Activated CD8-positive, alpha-beta memory T cell treated with anti-CD3 and anti-CD28 coated beads for 1 hour (primary cell): ENCODE data around the gene NDUFA13.
A peak's percentile ranks its signal among the peaks of the same experiment; 100 is the strongest.

Experiments
- DNase-seq, 2 donors: peaks; one replicate each; pipeline ENCODE4 v3.0.0-alpha.2; 2020; ENCODE audit warnings: low read depth in 1 of 2; ENCODE audit errors: extremely low read depth in 1 of 2

Gene NDUFA13

DNA sequence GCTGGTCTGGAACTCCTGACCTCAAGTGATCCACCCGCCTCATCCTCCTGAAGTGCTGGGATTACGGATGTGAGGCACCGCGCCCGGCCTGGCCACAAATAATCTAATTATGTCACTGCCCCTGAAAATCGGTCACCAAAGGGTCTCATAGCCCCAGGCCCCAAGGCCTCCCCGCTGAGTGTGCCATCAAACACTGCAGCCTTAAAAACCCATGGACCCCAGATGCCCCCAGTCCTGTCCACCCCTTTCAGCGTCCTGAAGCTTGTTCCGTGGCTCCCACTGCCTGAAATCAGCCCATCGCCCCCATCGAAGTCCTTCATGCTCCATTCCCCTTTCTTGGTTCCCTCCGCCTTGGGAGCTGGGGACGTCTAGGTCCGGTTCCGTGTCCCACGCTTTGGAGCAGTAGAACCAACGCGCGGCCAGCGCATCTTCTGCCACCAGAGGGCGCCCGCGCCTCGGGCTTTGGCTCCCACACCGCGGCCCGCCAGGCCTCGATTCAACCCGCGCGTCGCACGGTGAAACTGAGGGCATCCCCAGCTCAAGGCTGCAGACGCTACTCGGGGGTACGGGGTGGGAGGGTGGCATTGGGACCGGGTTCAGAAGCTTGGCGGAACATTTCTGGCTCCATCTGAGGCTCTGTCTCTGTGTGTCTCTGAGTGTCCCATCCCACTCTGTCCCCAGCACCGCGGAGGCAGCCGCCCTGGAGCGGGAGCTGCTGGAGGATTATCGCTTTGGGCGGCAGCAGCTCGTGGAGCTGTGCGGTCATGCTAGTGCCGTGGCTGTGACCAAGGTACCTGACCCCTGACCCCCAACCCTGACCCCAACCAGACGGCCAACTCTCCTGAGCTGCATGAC is 16.2 kb downstream of the NDUFA13 start:
- DNase-seq, result peak; percentile 69 to 89

DNA sequence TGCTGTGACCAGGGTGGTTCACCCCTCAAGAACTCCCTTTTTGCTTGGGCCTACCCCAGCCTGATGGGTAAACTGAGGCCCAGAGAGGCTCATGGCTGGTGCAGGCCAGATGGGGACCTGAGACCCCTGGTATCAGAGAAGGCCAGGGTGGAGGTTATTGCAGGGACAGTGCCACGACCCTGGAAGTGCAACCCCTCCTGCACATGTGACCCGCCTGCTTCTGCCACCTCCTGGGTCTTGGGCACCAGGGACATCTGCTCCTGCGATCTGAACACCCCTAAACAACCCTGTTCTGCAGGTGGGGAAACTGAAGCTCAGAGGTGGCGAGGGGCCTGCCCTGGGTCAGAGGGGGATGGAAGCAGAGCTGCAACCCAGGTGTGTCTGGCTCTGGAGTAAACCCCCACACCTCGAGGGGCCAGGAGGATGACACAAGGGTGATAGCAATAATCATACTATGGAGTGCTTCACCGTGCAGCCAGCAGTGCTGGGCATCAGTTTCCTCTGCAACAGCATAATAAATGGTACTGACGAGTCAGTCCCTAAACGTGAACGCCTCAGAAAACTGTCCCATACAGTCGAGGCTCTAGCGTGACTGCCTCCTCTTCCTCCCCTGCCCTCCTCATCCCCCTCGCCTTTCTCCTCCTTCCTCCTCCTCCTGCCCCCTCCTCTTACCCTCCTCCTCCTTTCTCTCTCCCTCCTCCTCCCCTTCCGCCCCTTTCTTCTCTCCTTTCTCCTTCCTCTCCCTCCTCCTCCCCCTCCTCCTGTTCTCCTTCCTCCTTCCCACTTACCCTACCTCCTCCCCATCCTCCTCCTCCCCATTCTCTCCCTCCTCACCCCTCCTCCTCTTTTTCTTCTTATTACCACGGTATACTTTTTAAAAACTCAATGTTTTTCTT is 17.0 kb downstream of the NDUFA13 start:
- DNase-seq, result no peak

DNA sequence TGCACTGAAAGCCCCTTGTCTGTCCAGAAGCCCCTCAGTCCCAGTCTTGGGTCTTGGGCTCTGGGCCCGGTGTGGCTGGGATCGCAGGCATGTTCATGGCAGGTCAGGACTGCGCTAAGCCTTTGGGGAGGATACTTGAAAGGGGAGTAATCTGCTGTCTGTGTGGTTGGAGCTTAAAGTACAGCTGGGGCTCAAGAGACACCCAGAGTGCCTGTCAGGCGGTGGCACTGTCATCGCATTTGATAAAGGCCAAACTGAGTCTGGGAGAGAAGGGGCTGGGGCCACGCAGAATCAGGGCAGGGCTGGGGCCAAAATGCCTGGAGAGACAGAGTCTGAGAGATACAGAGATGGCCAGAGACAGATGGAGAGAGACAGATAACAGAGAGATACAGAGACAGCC is 17.8 kb downstream of the NDUFA13 start:
- DNase-seq, result no peak

DNA sequence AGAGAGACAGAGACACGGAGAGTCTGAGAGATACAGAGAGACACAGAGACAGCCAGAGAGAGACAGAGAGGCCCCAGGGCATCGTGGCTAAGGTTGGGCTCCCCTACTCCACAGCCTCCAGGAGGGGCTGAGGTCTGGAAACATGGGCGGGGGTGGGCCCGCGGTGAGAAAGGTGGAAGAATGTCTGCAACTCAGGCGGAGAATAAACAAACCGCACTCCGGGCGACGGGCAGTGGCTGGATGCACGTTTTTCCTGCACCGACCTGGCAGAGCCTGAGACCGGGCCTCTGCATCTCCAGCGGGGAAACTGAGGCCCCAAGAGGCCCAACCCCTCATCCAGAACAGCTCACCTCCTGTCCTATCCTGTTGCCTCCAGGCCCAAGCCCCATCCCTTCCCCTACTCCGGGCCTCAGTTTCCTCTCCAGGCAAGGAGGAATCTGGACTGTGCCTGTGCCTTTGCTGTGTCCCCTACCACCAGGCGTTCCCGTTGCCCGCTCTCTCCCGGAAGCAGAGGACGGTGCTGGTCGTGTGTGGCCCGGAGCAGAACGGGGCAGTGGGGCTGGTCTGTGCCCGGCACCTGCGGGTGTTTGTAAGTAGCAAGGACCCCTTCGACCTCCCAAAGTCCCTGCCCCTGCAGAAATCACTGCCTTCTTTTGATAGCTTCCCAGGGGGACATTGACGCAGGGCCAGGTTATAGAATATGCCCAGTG is 18.7 kb downstream of the NDUFA13 start:
- no peak for DNase-seq

DNA sequence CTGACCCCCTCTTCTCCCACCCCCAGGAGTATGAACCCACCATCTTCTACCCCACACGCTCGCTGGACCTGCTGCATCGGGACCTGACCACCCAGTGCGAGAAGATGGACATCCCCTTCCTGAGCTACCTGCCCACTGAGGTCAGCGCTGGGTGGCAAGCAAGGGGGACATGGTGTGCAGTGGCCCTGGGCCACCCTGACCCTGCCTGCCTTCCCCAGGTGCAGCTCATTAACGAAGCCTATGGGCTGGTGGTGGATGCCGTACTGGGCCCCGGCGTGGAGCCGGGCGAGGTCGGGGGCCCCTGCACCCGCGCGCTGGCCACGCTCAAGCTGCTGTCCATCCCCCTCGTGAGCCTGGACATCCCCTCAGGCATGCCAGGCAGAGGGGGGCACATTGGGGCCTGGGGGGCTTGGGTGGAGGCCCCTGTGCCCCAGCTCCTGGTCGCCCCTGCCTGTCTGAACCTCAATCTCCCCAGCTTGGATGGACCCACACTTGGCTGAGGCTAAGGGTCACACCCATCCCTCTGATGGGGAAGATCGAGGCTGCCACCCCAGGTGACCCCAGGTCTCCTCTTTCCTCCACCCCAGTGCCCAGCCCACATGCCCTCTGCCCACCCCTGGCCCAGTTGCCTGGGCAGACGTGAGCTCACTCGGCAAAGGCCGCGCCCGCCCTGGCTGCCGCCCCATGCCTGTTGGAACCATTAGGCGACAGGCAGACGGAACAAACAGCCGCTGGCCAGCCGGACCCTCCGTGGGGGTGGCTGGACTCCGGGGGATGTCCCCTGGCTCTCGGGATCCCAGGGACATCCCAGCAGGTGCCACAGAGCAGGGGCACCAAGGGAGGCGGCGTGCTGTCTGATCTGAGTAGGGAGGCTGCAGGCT is 19.5 kb downstream of the NDUFA13 start:
- no peak for DNase-seq

DNA sequence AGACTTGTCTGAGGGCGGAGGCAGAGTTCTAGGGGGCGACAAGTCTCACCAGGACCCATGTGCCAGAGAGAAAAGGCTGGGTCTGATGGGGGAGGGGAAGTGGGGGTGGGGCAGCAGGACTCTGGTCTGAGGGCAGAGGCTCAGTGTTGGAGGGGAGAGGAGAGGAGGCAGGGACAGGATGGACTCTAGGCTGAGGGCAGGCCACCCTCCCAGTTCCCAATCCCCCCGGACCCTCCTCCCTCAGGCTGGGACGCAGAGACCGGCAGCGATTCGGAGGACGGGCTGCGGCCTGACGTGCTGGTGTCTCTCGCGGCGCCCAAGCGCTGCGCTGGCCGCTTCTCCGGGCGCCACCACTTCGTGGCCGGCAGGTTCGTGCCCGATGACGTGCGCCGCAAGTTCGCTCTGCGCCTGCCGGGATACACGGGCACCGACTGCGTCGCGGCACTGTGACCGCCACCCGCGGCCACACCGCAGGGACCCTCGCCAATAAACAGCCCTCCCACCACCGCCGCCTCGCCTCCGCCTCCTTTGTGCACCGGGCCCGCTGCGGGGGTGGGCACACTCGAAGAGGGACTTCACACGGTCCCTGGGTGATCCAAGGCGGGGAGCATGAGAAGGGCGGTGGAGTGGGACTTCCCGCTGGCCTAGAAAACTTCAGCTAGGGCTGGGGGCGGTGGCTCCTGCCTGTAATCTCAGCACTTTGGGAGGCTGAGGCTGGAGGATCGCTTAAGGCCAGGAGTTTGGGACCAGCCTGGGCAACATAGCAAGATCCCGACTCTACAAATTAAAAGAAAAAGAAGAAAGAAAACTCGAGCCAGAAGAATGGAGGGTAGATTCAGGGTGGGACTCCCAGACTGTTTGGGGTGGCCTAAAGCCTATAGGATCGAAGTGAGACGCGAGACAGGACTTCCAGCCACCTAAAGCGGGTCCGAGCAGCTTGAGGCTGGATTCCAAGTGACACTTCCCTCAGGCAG is 21.3 kb downstream of the NDUFA13 start:
- DNase-seq, result no peak

DNA sequence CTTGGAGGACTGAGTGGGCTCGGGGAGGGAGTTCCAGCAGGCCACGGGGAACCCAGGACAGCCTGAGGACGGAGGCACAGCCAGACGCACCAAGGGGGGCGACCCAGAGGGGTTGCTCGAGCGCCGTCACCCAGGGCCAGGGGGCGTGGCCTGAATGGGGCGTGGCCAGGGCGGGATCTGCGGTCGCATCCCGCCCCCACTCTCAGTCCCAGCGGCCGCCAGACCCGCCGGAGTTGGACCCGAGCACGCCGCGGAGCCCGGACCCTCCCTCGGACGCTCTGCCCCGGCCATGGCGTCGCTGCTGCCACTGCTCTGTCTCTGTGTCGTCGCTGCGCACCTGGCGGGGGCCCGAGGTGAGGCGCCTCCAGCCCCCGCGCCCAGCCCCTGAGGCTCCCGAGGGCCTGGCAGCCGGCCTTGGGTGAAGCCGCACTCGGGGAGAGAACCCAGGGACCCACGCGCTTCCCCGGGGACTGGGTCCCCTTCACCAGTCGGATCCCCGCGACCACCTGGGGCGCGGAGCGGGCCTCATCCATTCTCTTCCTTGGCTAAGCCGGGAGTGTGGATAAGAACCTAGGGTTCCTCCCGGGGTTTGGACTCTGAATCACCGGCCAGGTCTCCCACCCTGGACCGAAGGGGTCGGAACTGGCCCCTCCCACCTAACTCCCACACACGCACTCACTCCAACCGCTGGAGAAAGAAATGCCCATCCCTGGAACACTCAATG is 22.2 kb downstream of the NDUFA13 start, which contains the start of gene CILP2:
Gene CILP2 (plus strand): TSS at position 205 of the 724 bp plus-strand sequence. CDS start 85 bp downstream, at position 290.
- no peak for DNase-seq

DNA sequence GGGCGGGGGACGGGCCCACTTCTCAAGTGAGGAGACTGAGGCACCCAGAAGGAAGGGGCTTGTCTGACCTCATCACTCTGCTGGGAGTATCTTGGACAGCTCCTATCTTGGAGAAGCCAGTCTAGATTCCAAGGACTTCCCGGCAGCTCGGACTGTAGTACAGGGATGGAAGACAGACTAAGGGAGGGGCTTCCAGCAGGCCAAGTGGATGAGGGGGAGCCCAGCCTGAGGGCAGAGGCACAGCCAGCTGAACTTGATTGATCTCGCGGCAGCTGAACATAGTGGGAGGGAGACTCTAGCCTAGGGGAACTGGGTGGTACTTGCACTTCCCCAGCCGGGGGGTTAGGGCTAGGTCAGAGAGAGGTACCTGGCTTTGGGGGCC is 22.8 kb downstream of the NDUFA13 start:
- DNase-seq, result no peak

DNA sequence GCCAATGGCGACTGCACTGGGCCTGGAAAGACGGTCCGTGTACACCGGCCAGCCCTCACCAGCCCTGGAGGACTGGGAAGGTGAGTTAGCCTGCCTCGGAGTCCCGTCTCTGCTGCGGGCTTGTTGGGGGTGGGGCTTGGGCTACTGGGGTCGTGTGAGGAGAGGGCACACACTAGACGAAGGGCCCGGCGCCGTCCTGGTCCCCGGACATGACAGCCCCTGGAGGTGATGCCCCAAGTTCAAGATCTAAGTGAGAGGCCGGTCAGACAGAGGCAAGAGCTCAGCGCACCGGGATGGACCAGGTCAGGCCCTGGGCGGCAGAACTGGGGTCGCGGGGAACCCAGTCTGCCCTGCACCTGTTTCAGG is 23.7 kb downstream of the NDUFA13 start:
- DNase-seq, result no peak

DNA sequence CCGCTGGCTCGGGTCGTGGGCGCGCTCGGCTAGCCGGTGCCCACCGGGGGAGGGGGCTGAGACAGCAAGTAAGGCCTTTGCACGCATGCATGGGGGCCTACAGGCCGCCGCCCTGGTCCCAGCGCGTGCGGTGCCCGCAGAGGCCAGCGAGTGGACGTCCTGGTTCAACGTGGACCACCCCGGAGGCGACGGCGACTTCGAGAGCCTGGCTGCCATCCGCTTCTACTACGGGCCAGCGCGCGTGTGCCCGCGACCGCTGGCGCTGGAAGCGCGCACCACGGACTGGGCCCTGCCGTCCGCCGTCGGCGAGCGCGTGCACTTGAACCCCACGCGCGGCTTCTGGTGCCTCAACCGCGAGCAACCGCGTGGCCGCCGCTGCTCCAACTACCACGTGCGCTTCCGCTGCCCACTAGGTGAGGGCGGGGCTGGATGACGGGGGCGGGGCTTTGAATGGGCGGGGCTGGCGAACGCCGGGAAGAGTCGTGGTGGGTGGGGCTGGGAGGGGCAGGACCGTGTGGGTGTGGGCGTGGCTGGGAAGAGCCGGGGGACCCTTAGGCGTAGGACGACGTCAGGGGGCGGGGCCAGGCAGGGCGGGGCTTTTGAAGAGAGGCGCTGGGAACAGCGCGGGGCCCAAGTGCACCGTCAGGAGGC is 24.2 kb downstream of the NDUFA13 start:
- DNase-seq, result peak in 1 of 2 donors; percentile 37

DNA sequence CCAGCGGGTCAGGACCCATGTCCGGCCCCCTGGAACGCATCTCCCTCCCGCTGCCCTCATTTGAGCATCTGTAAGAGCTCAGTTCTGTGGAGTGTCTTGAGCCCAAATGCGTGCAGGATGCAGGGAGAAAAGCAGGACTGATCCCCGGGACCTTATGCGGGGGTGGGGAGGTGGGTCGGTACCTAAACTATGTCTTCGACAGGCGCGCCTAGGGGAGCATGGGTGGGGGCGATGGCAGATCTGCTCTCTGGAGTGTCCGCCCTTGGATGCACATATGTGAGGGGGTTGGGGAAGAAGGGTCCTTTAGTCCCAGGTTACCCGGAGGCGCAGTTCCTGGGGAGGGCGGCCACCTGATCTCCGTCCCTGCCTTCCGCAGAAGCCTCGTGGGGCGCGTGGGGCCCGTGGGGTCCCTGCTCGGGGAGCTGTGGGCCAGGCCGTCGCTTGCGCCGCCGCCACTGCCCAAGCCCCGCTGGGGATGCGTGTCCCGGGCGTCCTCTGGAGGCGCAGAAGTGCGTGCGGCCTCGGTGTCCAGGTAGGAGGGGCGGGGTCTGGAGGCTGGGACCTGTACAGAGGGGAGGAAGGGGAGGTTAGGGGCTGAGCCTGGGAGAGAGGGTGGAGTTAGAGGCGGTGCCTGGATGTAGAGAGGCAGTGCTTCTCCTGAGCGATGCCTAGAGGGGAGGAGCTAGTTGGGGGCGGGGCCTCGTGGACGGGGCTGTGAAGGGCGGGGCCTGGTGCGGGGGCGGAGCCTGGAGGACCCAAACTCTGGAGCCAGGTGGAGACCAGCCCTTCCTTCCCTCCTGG is 24.9 kb downstream of the NDUFA13 start:
- DNase-seq, result peak in 1 of 2 donors; percentile 56

DNA sequence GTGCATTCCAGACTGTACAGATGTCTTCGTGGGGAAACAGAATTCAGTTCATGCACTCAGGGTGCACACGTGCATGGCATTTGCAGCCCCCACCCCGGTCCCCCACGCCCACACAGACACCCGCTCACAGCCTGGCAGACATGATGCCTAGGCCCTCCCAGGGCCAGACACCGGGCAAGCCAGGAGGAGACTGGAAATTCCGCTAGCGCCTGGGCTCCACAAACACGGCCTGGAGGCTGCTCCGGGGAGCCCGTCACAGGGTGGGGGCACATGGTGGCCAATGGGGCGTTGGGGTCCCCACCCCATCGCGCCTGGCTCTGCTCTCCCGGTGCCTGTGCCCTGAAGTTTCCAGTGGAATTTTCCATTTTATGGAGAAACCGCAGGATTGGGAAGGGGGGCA is 25.6 kb downstream of the NDUFA13 start:
- DNase-seq, result no peak

DNA sequence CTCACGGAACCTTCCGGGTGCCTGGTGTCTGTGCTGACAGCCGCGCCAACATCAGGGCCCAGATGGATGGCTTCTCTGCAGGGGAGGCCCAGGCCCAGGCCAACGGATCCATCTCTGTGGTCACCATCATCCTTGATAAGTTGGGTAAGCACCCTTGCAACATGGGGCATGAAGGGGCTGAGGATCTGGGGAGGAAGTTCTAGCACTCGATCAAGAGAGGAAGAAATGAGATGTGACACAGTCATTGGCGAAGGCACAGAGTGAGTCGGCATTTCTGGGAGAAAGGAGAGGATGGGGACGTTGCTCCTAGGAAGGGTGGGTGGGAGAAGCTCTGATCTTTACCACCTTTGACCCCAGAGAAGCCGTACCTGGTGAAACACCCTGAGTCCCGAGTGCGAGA is 26.5 kb downstream of the NDUFA13 start:
- DNase-seq, result no peak

DNA sequence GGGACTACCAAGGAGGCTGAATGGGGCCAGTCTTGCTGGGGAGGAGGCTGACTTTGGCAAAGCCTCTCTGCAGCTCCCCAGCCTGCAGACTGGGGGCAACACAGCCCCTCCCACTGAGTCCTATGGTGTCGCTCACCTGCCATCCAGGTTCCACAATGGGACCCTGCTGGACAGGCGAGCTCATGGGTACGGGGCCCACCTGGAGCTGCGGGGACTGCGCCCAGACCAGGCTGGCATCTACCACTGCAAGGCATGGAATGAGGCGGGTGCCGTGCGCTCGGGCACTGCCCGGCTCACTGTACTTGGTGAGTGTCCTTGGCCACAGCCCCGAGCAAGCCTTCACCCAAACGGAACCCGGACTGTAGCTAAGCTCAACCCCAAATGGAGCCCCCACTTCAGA is 27.1 kb downstream of the NDUFA13 start:
- no peak for DNase-seq

DNA sequence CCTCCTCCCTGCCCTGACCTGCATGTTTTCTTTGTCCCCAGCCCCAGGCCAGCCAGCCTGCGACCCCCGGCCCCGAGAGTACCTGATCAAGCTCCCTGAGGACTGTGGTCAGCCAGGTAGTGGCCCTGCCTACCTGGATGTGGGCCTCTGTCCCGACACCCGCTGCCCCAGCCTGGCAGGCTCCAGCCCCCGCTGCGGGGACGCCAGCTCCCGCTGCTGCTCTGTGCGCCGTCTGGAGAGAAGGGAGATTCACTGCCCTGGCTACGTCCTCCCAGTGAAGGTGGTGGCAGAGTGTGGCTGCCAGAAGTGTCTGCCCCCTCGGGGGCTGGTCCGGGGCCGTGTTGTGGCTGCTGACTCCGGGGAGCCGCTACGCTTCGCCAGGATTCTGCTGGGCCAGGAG is 27.6 kb downstream of the NDUFA13 start:
- no peak for DNase-seq

DNA sequence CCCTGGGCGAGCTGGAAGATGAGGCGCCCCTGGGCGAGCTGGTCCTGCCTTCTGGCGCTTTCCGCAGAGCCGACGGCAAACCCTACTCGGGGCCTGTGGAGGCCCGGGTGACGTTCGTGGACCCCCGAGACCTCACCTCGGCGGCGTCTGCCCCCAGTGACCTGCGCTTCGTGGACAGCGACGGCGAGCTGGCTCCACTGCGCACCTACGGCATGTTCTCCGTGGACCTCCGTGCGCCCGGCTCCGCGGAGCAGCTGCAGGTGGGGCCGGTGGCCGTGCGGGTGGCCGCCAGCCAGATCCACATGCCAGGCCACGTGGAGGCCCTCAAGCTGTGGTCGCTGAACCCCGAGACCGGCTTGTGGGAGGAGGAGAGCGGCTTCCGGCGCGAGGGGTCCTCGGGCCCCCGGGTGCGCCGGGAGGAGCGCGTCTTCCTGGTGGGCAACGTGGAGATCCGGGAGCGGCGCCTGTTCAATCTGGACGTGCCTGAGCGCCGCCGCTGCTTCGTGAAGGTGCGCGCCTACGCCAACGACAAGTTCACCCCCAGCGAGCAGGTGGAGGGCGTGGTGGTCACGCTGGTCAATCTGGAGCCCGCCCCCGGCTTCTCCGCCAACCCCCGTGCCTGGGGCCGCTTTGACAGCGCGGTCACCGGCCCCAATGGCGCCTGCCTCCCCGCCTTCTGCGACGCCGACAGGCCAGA is 28.4 kb downstream of the NDUFA13 start:
- no peak for DNase-seq
